Natural killer cell (primary cell): ENCODE results near the gene ARHGAP42. TPM values are rescaled to one million over a fixed set of nuclear protein-coding genes. Genes with fewer than 3 reads are reported as not detected.

Experiments
- ATAC-seq, 3 donors: fragments of 150-1000 bp in 2 of 3; fragments of 200-7000 bp in 1 of 3; cut with Tn5 transposase; 1 replicate in 1 of 3; 2 replicates in 2 of 3; pipeline ENCODE4 v1.10.0; 2021; ENCODE audit warnings: mild to moderate bottlenecking in 2 of 3, moderate library complexity in 2 of 3
- DNase-seq, 2 donors: peaks; one replicate each; pipeline versions ENCODE4 v3.0.0 to v3.0.0-alpha.2; 2013 to 2021; ENCODE audit warnings: mixed read lengths in 1 of 2
- H3K27ac ChIP-seq: one replicate; pipeline ENCODE4 v1.5.1; 2013; ENCODE audit warnings: mild to moderate bottlenecking, low read length
- H3K27me3 ChIP-seq: one replicate; pipeline ENCODE4 v1.6.1; 2013; ENCODE audit warnings: low read length; ENCODE audit not compliant: control insufficient read depth, insufficient read depth
- H3K36me3 ChIP-seq: one replicate; pipeline ENCODE4 v1.6.1; 2013; ENCODE audit warnings: low read length; ENCODE audit not compliant: control insufficient read depth, insufficient read depth
- H3K4me1 ChIP-seq: one replicate; pipeline ENCODE4 v1.6.1; 2013; ENCODE audit warnings: low read length; ENCODE audit not compliant: control insufficient read depth, insufficient read depth
- H3K4me3 ChIP-seq: one replicate; pipeline ENCODE4 v1.5.1; 2013; ENCODE audit warnings: low read length
- H3K9me3 ChIP-seq: one replicate; pipeline ENCODE4 v1.6.1; 2013; ENCODE audit warnings: low read length; ENCODE audit not compliant: control insufficient read depth, insufficient read depth
- H3K27ac Mint-ChIP-seq, 2 donors: one replicate each; pipeline ENCODE4 v1.8.0; 2022; ENCODE audit warnings: mild to moderate bottlenecking in 2 of 2, mixed read lengths in 2 of 2, moderate library complexity in 1 of 2
- H3K27me3 Mint-ChIP-seq, 2 donors: one replicate each; pipeline ENCODE4 v1.8.0; 2022; ENCODE audit warnings: low read depth in 2 of 2, mixed read lengths in 2 of 2
- H3K36me3 Mint-ChIP-seq: one replicate; pipeline ENCODE4 v1.8.0; 2022; ENCODE audit warnings: mixed read lengths
- H3K4me1 Mint-ChIP-seq, 2 donors: one replicate each; pipeline ENCODE4 v1.8.0; 2022; ENCODE audit warnings: mixed read lengths in 2 of 2
- H3K4me3 Mint-ChIP-seq: one replicate; pipeline ENCODE4 v1.8.0; 2022; ENCODE audit warnings: mild to moderate bottlenecking, moderate library complexity, mixed read lengths
- H3K9me3 Mint-ChIP-seq, 2 donors: one replicate each; pipeline ENCODE4 v1.8.0; 2022; ENCODE audit warnings: mixed read lengths in 2 of 2
- WGBS: methylation state at CpG from one replicate; pipeline ENCODE4 v1.1.7; 2013; ENCODE audit warnings: missing lambda C conversion rate; ENCODE audit not compliant: insufficient coverage; 5-methylcytosine and 5-hydroxymethylcytosine counted together
- intact Hi-C: fragments of 100-400 bp; cut with micrococcal nuclease; formaldehyde crosslinking; loops from one replicate; pipeline ENCODE4 v1.14.2; 2022
- total RNA-seq, 4 donors: library from RNA; stranded (reverse); fragments of 120-200 nt in 1 of 4; gene quantifications; one replicate each; pipeline versions ENCODE4 v1.2.3 to v1.2.4, GENCODE V29; 2013 to 2022
- TF ChIP-seq, protein P1 (sequence below): fragments of 200-600 bp; IDR thresholded peaks from one replicate; pipeline ENCODE4 v1.8.0; 2022; ENCODE audit warnings: antibody characterized with exemption

ARHGAP42 gene
- total RNA-seq, 3 donors from 2014 or later (not counting 1 experiment from before 2014, with no cell fraction given): 6.0 to 7.6 (median 6.4) TPM

GRCh38 chr11:100774132-100774531 lies 87.0 kb downstream of the ARHGAP42 start:
- WGBS: 89% methylated on average over 7 of the region's 7 CpGs
- H3K9me3 Mint-ChIP-seq: no peaks in the 10 kb centered on the region
- Histone ChIP-seq H3K27ac (no peak overlapping the region), H3K9me3 (no peaks in the 10 kb centered on the region), H3K36me3 (no peaks in the 10 kb centered on the region), H3K27me3 (no peaks in the 10 kb centered on the region), H3K4me1 (no peaks in the 10 kb centered on the region), H3K4me3 (no peak overlapping the region)
- no peaks in the 10 kb centered on the region for H3K27me3 Mint-ChIP-seq
- ATAC-seq (no peak), DNase-seq (no peak)
- no peak overlapping the region for H3K4me3 Mint-ChIP-seq
- peaks cover 0 to 14% of the 10 kb centered on the region in 2 donors for H3K4me1 Mint-ChIP-seq
- H3K36me3 Mint-ChIP-seq: no peaks in the 10 kb centered on the region
- TF ChIP-seq, protein P1, sequence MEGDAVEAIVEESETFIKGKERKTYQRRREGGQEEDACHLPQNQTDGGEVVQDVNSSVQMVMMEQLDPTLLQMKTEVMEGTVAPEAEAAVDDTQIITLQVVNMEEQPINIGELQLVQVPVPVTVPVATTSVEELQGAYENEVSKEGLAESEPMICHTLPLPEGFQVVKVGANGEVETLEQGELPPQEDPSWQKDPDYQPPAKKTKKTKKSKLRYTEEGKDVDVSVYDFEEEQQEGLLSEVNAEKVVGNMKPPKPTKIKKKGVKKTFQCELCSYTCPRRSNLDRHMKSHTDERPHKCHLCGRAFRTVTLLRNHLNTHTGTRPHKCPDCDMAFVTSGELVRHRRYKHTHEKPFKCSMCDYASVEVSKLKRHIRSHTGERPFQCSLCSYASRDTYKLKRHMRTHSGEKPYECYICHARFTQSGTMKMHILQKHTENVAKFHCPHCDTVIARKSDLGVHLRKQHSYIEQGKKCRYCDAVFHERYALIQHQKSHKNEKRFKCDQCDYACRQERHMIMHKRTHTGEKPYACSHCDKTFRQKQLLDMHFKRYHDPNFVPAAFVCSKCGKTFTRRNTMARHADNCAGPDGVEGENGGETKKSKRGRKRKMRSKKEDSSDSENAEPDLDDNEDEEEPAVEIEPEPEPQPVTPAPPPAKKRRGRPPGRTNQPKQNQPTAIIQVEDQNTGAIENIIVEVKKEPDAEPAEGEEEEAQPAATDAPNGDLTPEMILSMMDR: no peak
- intact Hi-C loops: no loop called here
- no peak overlapping the region for H3K27ac Mint-ChIP-seq

GRCh38 chr11:100774859-100775258 lies 87.8 kb downstream of the ARHGAP42 start:
- Histone ChIP-seq H3K36me3 (no peaks in the 10 kb centered on the region), H3K4me3 (no peak overlapping the region), H3K27me3 (no peaks in the 10 kb centered on the region), H3K27ac (no peak overlapping the region), H3K9me3 (no peaks in the 10 kb centered on the region), H3K4me1 (no peaks in the 10 kb centered on the region)
- ATAC-seq: no peak
- TF ChIP-seq, protein P1: no peak
- H3K4me3 Mint-ChIP-seq: no peak overlapping the region
- H3K27ac Mint-ChIP-seq: no peak overlapping the region
- WGBS: 93% methylated on average over 3 of the region's 3 CpGs
- H3K27me3 Mint-ChIP-seq: no peaks in the 10 kb centered on the region
- no peaks in the 10 kb centered on the region for H3K36me3 Mint-ChIP-seq
- intact Hi-C loops: no loop called here
- no peaks in the 10 kb centered on the region for H3K9me3 Mint-ChIP-seq
- DNase-seq: no peak
- peaks cover 0 to 14% of the 10 kb centered on the region in 2 donors for H3K4me1 Mint-ChIP-seq

GRCh38 chr11:100776212-100776896 lies 89.3 kb downstream of the ARHGAP42 start:
- DNase-seq: no peak
- 94% methylated on average over 6 of the region's 6 CpGs for WGBS
- no peaks in the 10 kb centered on the region for H3K9me3 Mint-ChIP-seq
- intact Hi-C loops: no loop called here
- no peaks in the 10 kb centered on the region for H3K36me3 ChIP-seq
- H3K27me3 Mint-ChIP-seq: no peaks in the 10 kb centered on the region
- H3K27ac ChIP-seq: no peak overlapping the region
- no peak overlapping the region for H3K4me3 Mint-ChIP-seq
- no peaks in the 10 kb centered on the region for H3K27me3 ChIP-seq
- no peaks in the 10 kb centered on the region for H3K9me3 ChIP-seq
- H3K36me3 Mint-ChIP-seq: no peaks in the 10 kb centered on the region
- H3K4me3 ChIP-seq: no peak overlapping the region
- H3K4me1 ChIP-seq: no peaks in the 10 kb centered on the region
- no peak for ATAC-seq
- H3K4me1 Mint-ChIP-seq: peaks cover 5 to 14% of the 10 kb centered on the region in 2 donors
- TF ChIP-seq, protein P1: no peak
- H3K27ac Mint-ChIP-seq: no peak overlapping the region

DNA sequence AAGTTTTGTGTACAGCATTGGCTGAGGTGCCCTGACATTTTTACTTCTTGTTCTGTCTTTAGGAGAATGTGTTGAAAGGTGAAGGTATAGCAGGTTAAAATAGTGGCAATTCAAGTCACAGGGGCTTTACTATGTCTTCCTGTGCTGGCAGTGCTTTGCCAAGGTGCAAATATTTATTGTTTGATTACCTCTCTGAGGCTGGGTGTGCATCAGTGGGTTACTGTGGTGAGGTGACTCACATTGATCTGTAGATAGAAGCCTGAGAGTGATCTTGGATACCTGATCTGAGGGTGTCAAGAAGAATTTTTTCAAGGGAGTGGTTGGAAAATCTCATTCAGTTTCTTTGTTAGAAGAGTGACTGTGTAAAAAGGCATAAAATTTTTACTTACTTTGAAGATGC lies 90.0 kb downstream of the ARHGAP42 start:
- intact Hi-C loops: no loop called here
- no peak overlapping the region for H3K27ac Mint-ChIP-seq
- H3K4me3 Mint-ChIP-seq: no peak overlapping the region
- no peaks in the 10 kb centered on the region for H3K36me3 Mint-ChIP-seq
- TF ChIP-seq, protein P1: no peak
- Histone ChIP-seq H3K4me1 (no peaks in the 10 kb centered on the region), H3K36me3 (no peaks in the 10 kb centered on the region), H3K27me3 (no peaks in the 10 kb centered on the region), H3K9me3 (no peaks in the 10 kb centered on the region), H3K27ac (no peak overlapping the region), H3K4me3 (no peak overlapping the region)
- no peaks in the 10 kb centered on the region for H3K27me3 Mint-ChIP-seq
- no peaks in the 10 kb centered on the region for H3K9me3 Mint-ChIP-seq
- ATAC-seq (no peak), DNase-seq (no peak)
- peaks cover 5 to 14% of the 10 kb centered on the region in 2 donors for H3K4me1 Mint-ChIP-seq
